ENCODE results near the gene KCTD8.

GRCh38 chr4:44162538-44163270 lies 285.9 kb downstream of the KCTD8 start:
- TF ChIP-seq CTCF (IDR thresholded peaks at IDR 0.05; ENCODE audit: insufficient read depth, low read depth, low read length) (no peak), EZH2 (IDR thresholded peaks at IDR 0.05; ENCODE audit: insufficient read depth, low read length) (no peak)
